IMR-90 (cell line): ENCODE data around the gene EEPD1.

Experiments
- BHLHE40 ChIP-seq: fragments of 150-350 bp; IDR thresholded peaks from 2 replicates; pipeline ENCODE4 v1.6.1; 2016; ENCODE audit warnings: mild to moderate bottlenecking, low read depth, low read length
- CHD1 ChIP-seq: IDR thresholded peaks from 2 replicates; pipeline ENCODE4 v1.6.1; 2012; ENCODE audit warnings: low read depth, low read length, improper control_type of control experiment
- MAFK ChIP-seq: IDR thresholded peaks from 2 replicates; pipeline ENCODE4 v1.6.1; 2012; ENCODE audit warnings: low read depth, low read length, improper control_type of control experiment
- MXI1 ChIP-seq: IDR thresholded peaks from 2 replicates; pipeline ENCODE4 v1.6.1; 2012; ENCODE audit warnings: low read depth, mild to moderate bottlenecking, low read length, moderate library complexity, borderline replicate concordance
- NFE2L2 ChIP-seq: fragments of 150-350 bp; IDR thresholded peaks from 2 replicates; pipeline ENCODE4 v1.6.1; 2016; ENCODE audit warnings: low read depth, mild to moderate bottlenecking, low read length
- POLR2A ChIP-seq: IDR thresholded peaks from 2 replicates; pipeline ENCODE4 v1.6.1; 2012; ENCODE audit warnings: mild to moderate bottlenecking, low read depth, low read length
- RCOR1 ChIP-seq: IDR thresholded peaks from 2 replicates; pipeline ENCODE4 v1.6.1; 2012; ENCODE audit warnings: mild to moderate bottlenecking, low read length, improper control_type of control experiment; ENCODE audit not compliant: insufficient replicate concordance
- SMC3 ChIP-seq: fragments of 150-350 bp; IDR thresholded peaks from 2 replicates; pipeline ENCODE4 v1.6.1; 2016; ENCODE audit warnings: low read depth, mild to moderate bottlenecking, antibody characterized with exemption, low read length, moderate library complexity
- TF ChIP-seq, protein P1 (sequence below): conservative IDR thresholded peaks from 2 replicates; pipeline ENCODE4 v1.5.1; 2012; ENCODE audit warnings: mild to moderate bottlenecking, low read depth, low read length, improper control_type of control experiment
- TF ChIP-seq, protein P2 (sequence below): fragments of 150-350 bp; IDR thresholded peaks from 2 replicates; pipeline ENCODE4 v1.6.1; 2017; ENCODE audit warnings: mild to moderate bottlenecking, antibody characterized with exemption, low read length, low read depth

DNA sequence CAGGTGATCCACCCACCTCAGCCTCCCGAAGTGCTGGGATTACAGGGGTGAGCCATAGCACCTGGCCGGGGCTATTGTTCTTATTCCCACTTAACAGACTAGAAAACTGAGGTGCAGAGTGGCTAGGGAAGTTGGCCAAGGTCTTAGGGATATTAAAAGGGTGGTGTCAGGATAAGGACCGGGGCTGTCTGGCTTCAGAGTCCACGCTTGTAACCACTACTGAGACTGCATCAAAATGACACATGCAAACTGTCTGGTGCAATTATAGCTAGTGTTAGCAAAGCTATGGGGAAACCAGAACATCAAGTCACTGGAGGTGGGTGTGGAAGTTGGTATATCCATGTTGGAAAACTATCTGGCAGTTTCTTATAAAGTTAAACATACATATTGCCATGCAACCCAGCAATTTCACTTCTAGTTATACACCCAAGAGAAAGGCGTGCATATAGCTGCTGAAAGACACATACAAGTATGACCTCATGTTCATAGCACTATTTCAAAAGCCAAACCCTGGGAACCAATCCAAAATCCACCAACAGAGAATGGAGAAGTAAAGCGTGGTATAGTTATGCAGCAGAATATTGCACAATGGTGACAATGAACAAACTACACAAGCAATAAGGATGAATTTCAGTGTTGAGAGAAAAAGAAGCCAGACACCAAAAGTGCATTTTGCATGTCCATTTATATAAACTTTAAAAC lies 33.9 kb upstream of the EEPD1 start:
- peak; percentile 11; the same call in 1 of the 2 replicates for TF ChIP-seq MAFK
- no peak for TF ChIP-seq POLR2A
- TF ChIP-seq, protein P1, sequence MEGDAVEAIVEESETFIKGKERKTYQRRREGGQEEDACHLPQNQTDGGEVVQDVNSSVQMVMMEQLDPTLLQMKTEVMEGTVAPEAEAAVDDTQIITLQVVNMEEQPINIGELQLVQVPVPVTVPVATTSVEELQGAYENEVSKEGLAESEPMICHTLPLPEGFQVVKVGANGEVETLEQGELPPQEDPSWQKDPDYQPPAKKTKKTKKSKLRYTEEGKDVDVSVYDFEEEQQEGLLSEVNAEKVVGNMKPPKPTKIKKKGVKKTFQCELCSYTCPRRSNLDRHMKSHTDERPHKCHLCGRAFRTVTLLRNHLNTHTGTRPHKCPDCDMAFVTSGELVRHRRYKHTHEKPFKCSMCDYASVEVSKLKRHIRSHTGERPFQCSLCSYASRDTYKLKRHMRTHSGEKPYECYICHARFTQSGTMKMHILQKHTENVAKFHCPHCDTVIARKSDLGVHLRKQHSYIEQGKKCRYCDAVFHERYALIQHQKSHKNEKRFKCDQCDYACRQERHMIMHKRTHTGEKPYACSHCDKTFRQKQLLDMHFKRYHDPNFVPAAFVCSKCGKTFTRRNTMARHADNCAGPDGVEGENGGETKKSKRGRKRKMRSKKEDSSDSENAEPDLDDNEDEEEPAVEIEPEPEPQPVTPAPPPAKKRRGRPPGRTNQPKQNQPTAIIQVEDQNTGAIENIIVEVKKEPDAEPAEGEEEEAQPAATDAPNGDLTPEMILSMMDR: no peak
- peak; percentile 91 for TF ChIP-seq RCOR1
- TF ChIP-seq BHLHE40: peak; percentile 30; the same call in 1 of the 2 replicates
- no peak for TF ChIP-seq NFE2L2
- TF ChIP-seq, protein P2, sequence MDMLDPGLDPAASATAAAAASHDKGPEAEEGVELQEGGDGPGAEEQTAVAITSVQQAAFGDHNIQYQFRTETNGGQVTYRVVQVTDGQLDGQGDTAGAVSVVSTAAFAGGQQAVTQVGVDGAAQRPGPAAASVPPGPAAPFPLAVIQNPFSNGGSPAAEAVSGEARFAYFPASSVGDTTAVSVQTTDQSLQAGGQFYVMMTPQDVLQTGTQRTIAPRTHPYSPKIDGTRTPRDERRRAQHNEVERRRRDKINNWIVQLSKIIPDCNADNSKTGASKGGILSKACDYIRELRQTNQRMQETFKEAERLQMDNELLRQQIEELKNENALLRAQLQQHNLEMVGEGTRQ: no peak
- peak; percentile 25; the same call in 1 of the 2 replicates for TF ChIP-seq MXI1
- TF ChIP-seq SMC3: no peak
- no peak for TF ChIP-seq CHD1
